GM18505 (cell line): ENCODE measurements around the gene NCOA1.
"Not testable (repeated sequence)": the region's sequence is repeated elsewhere in the genome, so short reads cannot be mapped to it uniquely, and the experiment has no call there.

Experiments used
- ATAC-seq: cut with Tn5 transposase; IDR thresholded peaks from one replicate; pipeline ENCODE4 v1.9.1; 2021; ENCODE audit not compliant: unreplicated experiment
- POLR2A ChIP-seq: IDR thresholded peaks from 4 replicates; pipeline ENCODE4 v1.6.1; 2011; ENCODE audit warnings: borderline replicate concordance; ENCODE audit not compliant: insufficient read depth, insufficient read length; ENCODE audit errors: extremely low read depth

The NCOA1 gene

GRCh38 chr2:24546669-24547068, 55.6 kb downstream of the NCOA1 start:
- no peak for ATAC-seq
- no peak for TF ChIP-seq POLR2A

GRCh38 chr2:24548058-24548457, 57.0 kb downstream of the NCOA1 start:
- ATAC-seq: no peak
- TF ChIP-seq POLR2A: no peak

GRCh38 chr2:24550301-24550700, 59.2 kb downstream of the NCOA1 start:
- ATAC-seq: not testable (repeated sequence)

- TF ChIP-seq POLR2A: no peak
- ATAC-seq: no peak
Measured at GRCh38 chr2:24551016-24551415, 60.0 kb downstream of the NCOA1 start.

GRCh38 chr2:24552836-24553235, 61.8 kb downstream of the NCOA1 start:
- TF ChIP-seq POLR2A: no peak
- ATAC-seq: no peak

GRCh38 chr2:24558781-24559472, 67.9 kb downstream of the NCOA1 start:
- ATAC-seq: no peak
- TF ChIP-seq POLR2A: no peak

- no peak for ATAC-seq
- TF ChIP-seq POLR2A: no peak
Measured at GRCh38 chr2:24559473-24560113, 68.5 kb downstream of the NCOA1 start.

- no peak for TF ChIP-seq POLR2A
- ATAC-seq: no peak
Measured at GRCh38 chr2:24565537-24565936, 74.5 kb downstream of the NCOA1 start.

GRCh38 chr2:24566209-24566608, 75.2 kb downstream of the NCOA1 start:
- no peak for ATAC-seq
- TF ChIP-seq POLR2A: no peak

GRCh38 chr2:24566630-24567029, 75.6 kb downstream of the NCOA1 start:
- no peak for ATAC-seq
- TF ChIP-seq POLR2A: no peak

GRCh38 chr2:24568551-24568950, 77.5 kb downstream of the NCOA1 start:
- TF ChIP-seq POLR2A: no peak
- ATAC-seq: no peak

GRCh38 chr2:24569565-24569964, 78.5 kb downstream of the NCOA1 start:
- not testable (repeated sequence) for ATAC-seq

- TF ChIP-seq POLR2A: no peak
- no peak for ATAC-seq
Measured at GRCh38 chr2:24570225-24570624, 79.2 kb downstream of the NCOA1 start.

- no peak for ATAC-seq
Measured at GRCh38 chr2:24571828-24572442, 80.9 kb downstream of the NCOA1 start.

More at GRCh38 chr2:24571828-24572442, 80.9 kb downstream of the NCOA1 start:
- TF ChIP-seq POLR2A: no peak
